Measurements from ENCODE around the gene KLHL2. TPM values are rescaled to one million over a fixed set of nuclear protein-coding genes. Genes with fewer than 3 reads are reported as not detected.

The KLHL2 gene
- total RNA-seq, 1 donor from 2014 or later = 28.2 TPM

- H4K20me1 ChIP-seq (ENCODE audit: insufficient read depth, low read length) = peaks cover 53% of the 10 kb centered on the region
- TF ChIP-seq EZH2 (IDR thresholded peaks at IDR 0.05; ENCODE audit: insufficient read depth, low read length) (no peak), CTCF (IDR thresholded peaks at IDR 0.05; ENCODE audit: insufficient read depth, low read depth, low read length) (no peak)
- DNase-seq (ENCODE audit: low read depth) (no peak), FAIRE-seq (no peak)
- H3K4me2 ChIP-seq (ENCODE audit: low read length) = peak overlapping the region; percentile 89
- Mint-ChIP-seq H3K36me3 (ENCODE audit: low read depth, unreplicated experiment) (peaks cover 3% of the 10 kb centered on the region), H3K27ac (ENCODE audit: unreplicated experiment) (no peak overlapping the region), H3K27me3 (ENCODE audit: low read depth, unreplicated experiment) (no peaks in the 10 kb centered on the region), H3K4me3 (ENCODE audit: unreplicated experiment) (peak overlapping the region; percentile 78), H3K9me3 (ENCODE audit: unreplicated experiment) (no peaks in the 10 kb centered on the region), H3K4me1 (ENCODE audit: low read depth, unreplicated experiment) (peaks cover 36% of the 10 kb centered on the region)
- no peak overlapping the region for H2AFZ ChIP-seq (ENCODE audit: low read depth, low read length)
- H3K9me3 ChIP-seq (ENCODE audit: insufficient read depth, low read depth, low read length) = peaks cover 4% of the 10 kb centered on the region
- H3K27me3 ChIP-seq (ENCODE audit: insufficient read depth, low read length) = no peaks in the 10 kb centered on the region
- H3K27ac ChIP-seq (ENCODE audit: low read depth, low read length) = no peak overlapping the region
- peaks cover 20% of the 10 kb centered on the region for H3K4me1 ChIP-seq (ENCODE audit: insufficient read depth, low read length)
- no peak overlapping the region for H3K9ac ChIP-seq (ENCODE audit: low read length)
- peaks cover 76% of the 10 kb centered on the region for H3K79me2 ChIP-seq (ENCODE audit: insufficient read depth, low read length)
- peak overlapping the region; percentile 32 for H3K4me3 ChIP-seq (ENCODE audit: insufficient read depth, low read depth, low read length)
- peaks cover 8% of the 10 kb centered on the region for H3K36me3 ChIP-seq (ENCODE audit: insufficient read depth, low read length)
These were observed 122.7 kb downstream of the KLHL2 start for GRCh38 chr4:165330071-165330470.

GRCh38 chr4:165330666-165331065, 123.3 kb downstream of the KLHL2 start:
- H2AFZ ChIP-seq (ENCODE audit: low read depth, low read length) = no peak overlapping the region
- no peaks in the 10 kb centered on the region for H3K27me3 Mint-ChIP-seq (ENCODE audit: low read depth, unreplicated experiment)
- no peak overlapping the region for H3K27ac Mint-ChIP-seq (ENCODE audit: unreplicated experiment)
- peaks cover 15% of the 10 kb centered on the region for H3K4me1 ChIP-seq (ENCODE audit: insufficient read depth, low read length)
- DNase-seq (ENCODE audit: low read depth) = no peak
- H3K36me3 Mint-ChIP-seq (ENCODE audit: low read depth, unreplicated experiment) = peaks cover 5% of the 10 kb centered on the region
- H3K4me2 ChIP-seq (ENCODE audit: low read length) = peak overlapping the region; percentile 89
- peaks cover 82% of the 10 kb centered on the region for H3K79me2 ChIP-seq (ENCODE audit: insufficient read depth, low read length)
- no peak for FAIRE-seq
- TF ChIP-seq CTCF (IDR thresholded peaks at IDR 0.05; ENCODE audit: insufficient read depth, low read depth, low read length) (no peak), EZH2 (IDR thresholded peaks at IDR 0.05; ENCODE audit: insufficient read depth, low read length) (no peak)
- H3K9me3 Mint-ChIP-seq (ENCODE audit: unreplicated experiment) = no peaks in the 10 kb centered on the region
- peaks cover 8% of the 10 kb centered on the region for H3K36me3 ChIP-seq (ENCODE audit: insufficient read depth, low read length)
- H3K4me3 Mint-ChIP-seq (ENCODE audit: unreplicated experiment) = peak overlapping the region; percentile 78
- H3K27me3 ChIP-seq (ENCODE audit: insufficient read depth, low read length) = no peaks in the 10 kb centered on the region
- H3K9me3 ChIP-seq (ENCODE audit: insufficient read depth, low read depth, low read length) = no peaks in the 10 kb centered on the region
- H3K9ac ChIP-seq (ENCODE audit: low read length) = no peak overlapping the region
- peaks cover 37% of the 10 kb centered on the region for H3K4me1 Mint-ChIP-seq (ENCODE audit: low read depth, unreplicated experiment)
- H3K27ac ChIP-seq (ENCODE audit: low read depth, low read length) = no peak overlapping the region
- peak overlapping the region; percentile 21 for H3K4me3 ChIP-seq (ENCODE audit: insufficient read depth, low read depth, low read length)
- H4K20me1 ChIP-seq (ENCODE audit: insufficient read depth, low read length) = peaks cover 59% of the 10 kb centered on the region

GRCh38 chr4:165331359-165331758, 124.0 kb downstream of the KLHL2 start:
- Mint-ChIP-seq H3K27me3 (ENCODE audit: low read depth, unreplicated experiment) (no peaks in the 10 kb centered on the region), H3K36me3 (ENCODE audit: low read depth, unreplicated experiment) (peaks cover 5% of the 10 kb centered on the region), H3K9me3 (ENCODE audit: unreplicated experiment) (no peaks in the 10 kb centered on the region), H3K4me3 (ENCODE audit: unreplicated experiment) (peak overlapping the region; percentile 78), H3K27ac (ENCODE audit: unreplicated experiment) (no peak overlapping the region), H3K4me1 (ENCODE audit: low read depth, unreplicated experiment) (peaks cover 32% of the 10 kb centered on the region)
- Histone ChIP-seq H3K36me3 (ENCODE audit: insufficient read depth, low read length) (peaks cover 8% of the 10 kb centered on the region), H3K4me1 (ENCODE audit: insufficient read depth, low read length) (peaks cover 9% of the 10 kb centered on the region), H3K9ac (ENCODE audit: low read length) (peak overlapping the region; percentile 50), H3K27ac (ENCODE audit: low read depth, low read length) (no peak overlapping the region), H3K4me3 (ENCODE audit: insufficient read depth, low read depth, low read length) (peak overlapping the region; percentile 45), H3K4me2 (ENCODE audit: low read length) (peak overlapping the region; percentile 89), H3K79me2 (ENCODE audit: insufficient read depth, low read length) (peaks cover 89% of the 10 kb centered on the region), H4K20me1 (ENCODE audit: insufficient read depth, low read length) (peaks cover 60% of the 10 kb centered on the region), H3K27me3 (ENCODE audit: insufficient read depth, low read length) (no peaks in the 10 kb centered on the region), H3K9me3 (ENCODE audit: insufficient read depth, low read depth, low read length) (no peaks in the 10 kb centered on the region), H2AFZ (ENCODE audit: low read depth, low read length) (no peak overlapping the region)
- FAIRE-seq (no peak), DNase-seq (ENCODE audit: low read depth) (no peak)
- TF ChIP-seq EZH2 (IDR thresholded peaks at IDR 0.05; ENCODE audit: insufficient read depth, low read length) = no peak
- no peak for TF ChIP-seq CTCF (IDR thresholded peaks at IDR 0.05; ENCODE audit: insufficient read depth, low read depth, low read length)

Data from astrocyte (in vitro differentiated cells and primary cell).